ENCODE measurements around the gene KRT74.
A peak's percentile ranks its signal among the peaks of the same experiment; 100 is the strongest.

The KRT74 gene

DNA sequence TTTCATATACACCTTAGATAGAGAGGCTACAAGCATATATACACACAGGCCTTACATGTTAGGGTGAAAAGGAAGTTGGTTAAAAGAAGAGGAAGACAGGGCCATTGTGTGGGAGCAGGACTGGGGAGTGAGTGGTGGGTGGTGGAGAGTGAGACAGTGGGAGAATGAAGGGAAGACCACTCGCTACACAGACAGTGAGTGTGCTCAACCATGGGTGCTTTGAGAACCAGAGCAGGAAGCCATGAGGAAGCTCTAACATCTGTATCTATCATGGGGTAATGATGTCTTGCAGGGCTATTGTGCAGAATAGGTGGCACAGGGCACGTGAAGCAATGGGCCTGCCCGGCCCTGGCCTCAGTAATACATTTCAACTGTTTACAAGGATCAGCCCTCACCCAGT, 11.4 kb upstream of the KRT74 start:
- Mint-ChIP-seq H3K4me3 (no peak overlapping the region), H3K27ac (no peak overlapping the region), H3K9me3 (no peaks in the 10 kb centered on the region), H3K4me1 (peaks cover 30% of the 10 kb centered on the region), H3K27me3 (no peaks in the 10 kb centered on the region)
- no peak for DNase-seq
- no peak for ATAC-seq

DNA sequence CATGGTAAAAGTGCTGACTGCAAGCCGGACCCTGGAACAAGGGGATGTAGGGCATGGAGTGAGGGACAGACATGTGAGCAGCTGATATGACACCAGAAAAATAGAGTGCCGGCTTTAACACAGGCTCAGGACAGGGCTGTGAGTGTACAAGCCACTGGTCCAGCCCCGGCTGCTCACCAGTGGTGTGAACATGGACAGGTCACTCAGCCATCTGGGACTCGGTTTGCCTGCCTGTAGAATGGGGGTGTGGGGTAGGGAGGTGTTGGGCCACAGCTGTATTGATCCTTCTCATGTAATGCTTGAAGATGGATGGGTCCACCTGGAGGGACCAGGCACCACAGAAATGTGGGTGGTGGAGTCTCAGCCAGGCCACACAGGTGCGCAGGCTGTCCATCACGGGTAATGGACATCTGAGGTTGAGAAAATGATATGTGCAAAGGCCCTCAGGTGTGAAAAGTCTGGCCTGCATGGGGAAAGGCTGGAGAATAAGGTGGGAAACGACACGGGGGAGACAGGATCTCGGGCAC, 10.6 kb upstream of the KRT74 start:
- H3K4me3 Mint-ChIP-seq, result no peak overlapping the region
- H3K27me3 Mint-ChIP-seq, result no peaks in the 10 kb centered on the region
- DNase-seq, result no peak
- H3K4me1 Mint-ChIP-seq, result peaks cover 30% of the 10 kb centered on the region
- H3K9me3 Mint-ChIP-seq, result no peaks in the 10 kb centered on the region
- ATAC-seq, result no peak
- no peak overlapping the region for H3K27ac Mint-ChIP-seq

DNA sequence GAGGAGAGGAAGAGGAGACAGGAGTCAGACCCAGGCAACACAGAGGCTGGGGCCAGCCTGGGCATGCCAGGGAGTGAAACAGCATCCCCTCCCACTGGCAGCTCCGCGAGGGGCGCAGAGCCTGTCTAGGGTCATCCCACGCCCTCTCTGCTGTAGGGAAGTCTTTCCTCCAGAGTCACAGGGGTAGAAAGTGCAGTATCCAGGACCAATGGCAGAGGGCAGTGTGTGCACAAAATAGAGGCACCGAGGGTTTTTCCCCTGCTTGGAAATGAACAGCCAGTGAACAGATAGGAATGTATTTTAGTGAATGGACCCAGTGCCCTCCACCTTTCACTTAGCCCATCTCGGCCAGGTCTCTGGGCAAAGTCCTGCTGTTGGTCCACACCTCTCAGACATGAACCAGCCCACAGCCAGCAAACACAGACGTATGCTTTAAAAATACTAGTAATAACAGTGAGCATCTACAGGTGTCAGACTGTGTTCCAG, 9.4 kb upstream of the KRT74 start:
- peak; percentile 58 to 65 for DNase-seq
- Mint-ChIP-seq H3K27ac (no peak overlapping the region), H3K4me3 (no peak overlapping the region), H3K27me3 (no peaks in the 10 kb centered on the region), H3K4me1 (peaks cover 30% of the 10 kb centered on the region), H3K9me3 (no peaks in the 10 kb centered on the region)
- peak; percentile 74 for ATAC-seq

DNA sequence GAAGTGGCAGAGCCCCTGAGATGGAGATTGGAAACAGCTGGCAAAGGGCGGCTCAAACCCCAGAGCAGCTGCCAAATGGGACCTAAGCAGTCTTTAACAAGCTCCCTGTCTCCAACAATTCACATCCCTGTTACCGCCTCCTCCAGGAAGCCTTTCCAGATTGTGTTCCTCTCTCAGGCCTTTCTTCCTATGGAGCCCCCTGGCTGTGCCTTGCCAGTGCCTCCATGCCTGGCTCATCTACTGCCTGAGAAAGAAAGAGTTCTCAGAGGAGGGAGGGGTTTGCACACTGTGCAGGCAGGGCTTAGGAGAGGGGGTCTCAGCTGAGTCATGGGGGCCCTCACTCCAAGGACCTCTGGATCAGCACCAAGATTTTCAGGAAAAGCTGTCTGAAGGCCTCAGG, 8.8 kb upstream of the KRT74 start:
- peak overlapping the region in 1 of 2 donors; percentile 21 for H3K27ac Mint-ChIP-seq

DNA sequence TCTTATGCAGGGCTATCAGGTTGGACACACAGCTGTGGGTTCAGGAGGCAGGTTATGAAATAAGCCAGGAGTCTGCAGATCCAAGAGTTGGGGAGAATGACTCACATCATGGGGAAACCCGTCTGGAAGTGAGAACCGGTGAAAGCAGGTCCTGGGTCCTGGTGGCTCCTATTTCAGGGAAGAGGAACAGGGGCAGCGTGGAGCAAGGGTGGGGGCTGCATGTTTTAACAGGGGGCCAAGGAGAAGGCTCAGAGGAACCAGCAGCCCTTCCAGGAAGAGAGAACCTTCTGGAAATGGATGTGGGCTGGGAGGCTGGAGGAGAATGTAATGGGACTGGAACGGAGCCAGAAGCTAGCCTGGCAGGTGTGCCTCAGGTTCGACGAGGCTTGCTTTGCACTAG, 7.8 kb upstream of the KRT74 start:
- no peak overlapping the region for H3K4me3 Mint-ChIP-seq
- H3K27ac Mint-ChIP-seq, result no peak overlapping the region
- H3K4me1 Mint-ChIP-seq, result peaks cover 27% of the 10 kb centered on the region
- no peaks in the 10 kb centered on the region for H3K9me3 Mint-ChIP-seq
- ATAC-seq, result no peak
- no peaks in the 10 kb centered on the region for H3K27me3 Mint-ChIP-seq
- no peak for DNase-seq

More for the DNA sequence above, 8.8 kb upstream of the KRT74 start:
- DNase-seq (no peak), ATAC-seq (no peak)
- Mint-ChIP-seq H3K4me1 (peaks cover 30% of the 10 kb centered on the region), H3K27me3 (no peaks in the 10 kb centered on the region), H3K4me3 (no peak overlapping the region), H3K9me3 (no peaks in the 10 kb centered on the region)

DNA sequence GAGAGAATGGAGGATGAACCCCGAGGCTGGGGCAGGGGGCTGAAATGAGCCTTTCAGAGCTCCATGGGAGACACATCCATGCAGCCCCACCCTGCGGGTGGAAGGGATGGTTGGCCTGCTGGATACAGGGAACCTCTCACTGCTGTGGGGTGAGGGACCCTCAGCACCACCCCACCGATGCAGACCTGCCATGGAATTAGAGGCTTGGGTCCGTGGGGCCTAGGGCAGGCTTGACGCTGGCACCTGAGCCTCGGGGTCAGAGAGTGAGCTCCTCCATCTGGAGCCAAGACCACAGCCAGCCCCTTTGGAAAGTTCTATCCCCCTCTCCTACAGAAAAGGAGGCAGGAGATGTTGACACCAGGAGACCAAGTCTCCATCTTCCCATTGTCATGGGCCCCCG, 7.4 kb upstream of the KRT74 start:
- Mint-ChIP-seq H3K27ac (no peak overlapping the region), H3K27me3 (no peaks in the 10 kb centered on the region), H3K4me3 (no peak overlapping the region), H3K4me1 (peaks cover 23% of the 10 kb centered on the region), H3K9me3 (no peaks in the 10 kb centered on the region)
- DNase-seq (no peak), ATAC-seq (no peak)

DNA sequence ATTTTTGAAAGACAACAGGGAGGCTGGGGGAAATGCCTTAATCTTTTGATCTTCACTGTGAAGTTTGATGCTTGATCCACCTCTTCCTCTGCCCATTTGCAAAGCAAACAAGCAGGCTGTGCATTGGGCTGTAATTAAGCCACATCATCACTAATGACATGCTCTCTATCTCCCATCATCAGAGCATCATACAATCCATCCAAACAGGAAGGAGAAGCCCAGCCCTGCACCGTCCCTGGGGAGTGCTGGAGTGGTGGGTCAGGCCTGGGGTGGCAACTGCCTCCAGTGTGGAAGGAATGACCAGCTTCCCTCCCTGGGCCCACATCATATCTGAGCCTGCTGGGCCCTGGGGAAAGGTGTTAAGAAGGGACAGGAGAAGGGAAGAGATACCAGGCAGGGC, 6.9 kb upstream of the KRT74 start:
- ATAC-seq, result no peak
- H3K27ac Mint-ChIP-seq, result peak overlapping the region in 1 of 2 donors; percentile 49
- no peak overlapping the region for H3K4me3 Mint-ChIP-seq
- H3K27me3 Mint-ChIP-seq, result no peaks in the 10 kb centered on the region
- peaks cover 19% of the 10 kb centered on the region for H3K4me1 Mint-ChIP-seq
- no peak for DNase-seq
- H3K9me3 Mint-ChIP-seq, result no peaks in the 10 kb centered on the region

DNA sequence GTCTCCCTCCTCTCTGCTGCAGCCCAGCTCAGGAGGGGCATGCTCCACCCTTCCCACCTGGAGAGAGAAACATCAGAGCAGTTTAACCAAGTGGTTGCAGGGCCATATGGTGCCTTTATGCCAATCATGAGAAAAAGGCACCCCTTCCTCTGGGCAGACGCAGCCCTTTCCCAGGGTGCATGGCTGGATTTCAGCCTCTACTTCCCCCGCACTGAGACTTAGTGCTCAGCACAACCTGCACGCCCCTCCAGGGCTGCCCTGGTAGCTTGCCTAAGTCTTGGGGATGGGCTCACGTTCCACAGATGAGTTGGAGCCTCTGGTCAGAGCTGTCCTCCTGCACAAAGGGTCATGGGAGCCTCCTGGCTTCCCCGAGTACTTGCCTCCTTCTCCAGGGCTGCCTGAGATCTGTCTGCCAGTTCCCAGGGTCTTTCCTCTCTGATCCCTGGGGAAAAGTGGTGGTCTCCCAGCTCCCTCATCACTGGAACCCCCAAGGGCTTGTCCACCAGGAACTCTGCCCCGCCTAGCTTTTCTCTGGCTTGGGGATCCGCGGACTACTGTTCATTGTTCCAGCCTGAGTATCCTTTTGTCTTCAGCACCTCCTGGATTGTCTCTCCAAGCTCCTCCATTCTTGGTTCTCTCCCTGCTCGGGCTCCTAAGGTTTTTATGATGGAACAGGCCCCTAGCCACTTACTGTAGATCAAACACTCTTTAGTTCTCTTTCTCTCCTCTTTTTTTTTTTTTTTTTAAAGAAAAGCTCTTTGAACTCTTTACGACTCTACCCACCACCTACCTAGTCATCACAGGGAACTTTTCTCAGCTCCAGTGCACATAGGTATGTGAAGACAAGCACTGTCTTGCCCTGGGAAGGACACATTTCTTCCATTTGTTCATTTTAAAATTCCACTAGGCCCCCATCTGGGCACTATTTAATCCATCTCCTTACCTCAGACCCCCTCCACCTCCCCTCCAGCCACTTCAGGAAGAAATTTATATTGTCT, 6.1 kb upstream of the KRT74 start:
- Mint-ChIP-seq H3K4me1 (peaks cover 14% of the 10 kb centered on the region), H3K4me3 (no peak overlapping the region), H3K27me3 (no peaks in the 10 kb centered on the region), H3K9me3 (no peaks in the 10 kb centered on the region), H3K27ac (peak overlapping the region in 1 of 2 donors; percentile 87)
- DNase-seq (no peak), ATAC-seq (no peak)

DNA sequence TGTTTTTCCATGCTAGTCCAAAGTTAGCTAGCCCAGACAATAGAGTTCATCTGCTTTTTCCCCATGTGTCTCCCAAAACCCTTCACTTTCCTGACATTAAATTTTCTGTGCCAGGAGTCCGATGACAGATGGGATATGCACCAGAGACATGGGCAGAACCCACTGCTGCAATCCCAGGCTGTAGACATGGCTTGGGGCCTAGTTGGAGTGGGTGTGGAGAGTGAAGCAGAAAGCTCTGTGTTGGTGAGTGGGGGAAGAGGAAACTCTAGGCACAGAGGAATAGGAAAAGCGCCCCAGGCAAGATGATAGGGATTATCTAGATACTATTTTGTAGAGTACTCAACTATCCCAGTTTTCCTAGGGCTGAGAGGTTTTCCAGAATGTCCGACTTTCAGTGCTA, 4.8 kb upstream of the KRT74 start:
- Mint-ChIP-seq H3K9me3 (no peaks in the 10 kb centered on the region), H3K27me3 (no peaks in the 10 kb centered on the region), H3K4me1 (peaks cover 14% of the 10 kb centered on the region), H3K4me3 (no peak overlapping the region), H3K27ac (no peak overlapping the region)
- DNase-seq (no peak), ATAC-seq (no peak)

DNA sequence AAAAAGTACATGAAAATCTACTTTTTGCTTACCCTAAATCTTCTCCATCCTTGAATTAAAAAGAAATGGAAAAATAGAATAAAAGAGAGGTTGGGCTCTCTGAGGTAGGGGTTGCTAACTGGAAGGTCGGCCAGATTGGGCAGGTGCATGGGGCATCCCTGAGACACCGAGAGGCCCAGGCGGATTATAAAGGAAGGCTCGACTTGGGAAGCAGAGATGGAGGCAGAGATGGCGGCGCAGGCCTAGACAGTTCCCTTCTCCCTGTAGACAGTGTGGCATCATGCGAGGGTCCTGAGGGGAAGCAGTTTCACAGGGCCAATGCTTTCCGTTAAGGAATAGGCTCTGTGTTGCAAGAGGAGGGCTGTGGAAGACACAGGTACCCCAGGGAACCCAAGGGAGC, 3.7 kb upstream of the KRT74 start:
- ATAC-seq (no peak), DNase-seq (no peak)
- Mint-ChIP-seq H3K9me3 (no peaks in the 10 kb centered on the region), H3K4me3 (no peak overlapping the region), H3K4me1 (peaks cover 6% of the 10 kb centered on the region), H3K27ac (no peak overlapping the region), H3K27me3 (no peaks in the 10 kb centered on the region)

DNA sequence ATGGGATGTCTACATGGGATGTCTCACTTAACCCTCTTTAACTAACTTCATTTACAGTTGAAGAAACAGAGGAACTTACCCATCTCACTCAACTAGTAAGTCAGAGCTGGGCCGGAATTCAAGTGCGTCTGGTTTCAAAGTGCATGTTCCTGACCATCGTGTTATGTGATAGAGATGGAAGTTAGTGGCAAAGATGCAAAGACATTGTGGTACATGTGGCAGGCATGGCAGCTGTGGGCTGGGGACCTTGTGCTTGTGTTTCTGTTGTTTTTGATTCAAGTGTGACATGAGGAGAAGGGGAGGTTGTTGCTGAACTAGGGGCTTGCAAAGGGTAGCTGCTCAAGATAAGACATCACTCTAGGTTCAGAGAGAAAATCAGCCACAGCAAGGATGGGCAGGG, 2.3 kb upstream of the KRT74 start:
- Mint-ChIP-seq H3K27ac (no peak overlapping the region), H3K4me1 (peaks cover 6% of the 10 kb centered on the region), H3K4me3 (no peak overlapping the region), H3K9me3 (no peaks in the 10 kb centered on the region), H3K27me3 (no peaks in the 10 kb centered on the region)
- ATAC-seq (no peak), DNase-seq (no peak)

DNA sequence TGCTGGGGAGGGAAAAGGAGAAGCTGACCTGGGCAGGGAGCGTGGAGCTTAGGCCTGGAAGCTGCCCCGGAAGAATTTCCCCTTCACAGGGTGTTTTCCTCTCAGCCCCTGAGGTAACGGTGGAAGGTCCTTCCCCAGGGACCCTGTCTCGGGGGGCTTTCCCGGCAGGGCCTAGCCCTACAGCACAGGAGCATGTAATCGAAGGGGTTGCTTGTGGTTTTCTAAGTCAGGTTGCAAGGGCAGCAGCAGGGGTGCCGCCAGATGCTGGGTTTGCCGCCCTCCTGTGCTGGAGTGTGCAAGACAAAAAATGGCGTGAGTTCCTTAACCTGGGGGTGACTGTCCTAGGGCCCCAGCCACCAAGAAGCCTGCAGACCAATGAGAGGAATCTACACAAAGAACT, 1.6 kb upstream of the KRT74 start:
- no peak overlapping the region for H3K27ac Mint-ChIP-seq
- H3K27me3 Mint-ChIP-seq, result no peaks in the 10 kb centered on the region
- H3K4me1 Mint-ChIP-seq, result peaks cover 1% of the 10 kb centered on the region
- DNase-seq (no peak), ATAC-seq (no peak)
- H3K4me3 Mint-ChIP-seq, result no peak overlapping the region
- no peaks in the 10 kb centered on the region for H3K9me3 Mint-ChIP-seq

DNA sequence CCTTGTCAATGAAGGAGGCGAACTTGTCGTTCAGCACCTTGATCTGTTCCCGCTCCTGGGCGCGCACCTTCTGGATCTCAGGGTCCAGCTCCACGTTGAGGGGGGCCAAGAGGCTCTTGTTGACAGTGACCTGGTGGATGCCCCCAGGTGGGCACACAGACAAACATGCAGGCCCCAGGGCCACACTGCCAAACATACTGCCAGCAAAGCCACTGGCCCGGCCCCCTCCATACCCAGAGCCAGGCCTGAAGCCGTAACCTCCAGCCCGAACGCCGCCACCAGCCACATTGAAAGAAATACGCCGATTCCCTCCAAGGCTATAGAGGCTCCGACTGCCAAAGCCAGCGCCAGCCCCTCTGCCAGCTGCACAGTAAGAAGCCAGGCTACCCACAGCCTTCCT, 337 bp downstream of the KRT74 start:
- ATAC-seq (no peak), DNase-seq (no peak)
- Mint-ChIP-seq H3K4me1 (no peaks in the 10 kb centered on the region), H3K4me3 (no peak overlapping the region), H3K9me3 (no peaks in the 10 kb centered on the region), H3K27me3 (no peaks in the 10 kb centered on the region), H3K27ac (no peak overlapping the region)

DNA sequence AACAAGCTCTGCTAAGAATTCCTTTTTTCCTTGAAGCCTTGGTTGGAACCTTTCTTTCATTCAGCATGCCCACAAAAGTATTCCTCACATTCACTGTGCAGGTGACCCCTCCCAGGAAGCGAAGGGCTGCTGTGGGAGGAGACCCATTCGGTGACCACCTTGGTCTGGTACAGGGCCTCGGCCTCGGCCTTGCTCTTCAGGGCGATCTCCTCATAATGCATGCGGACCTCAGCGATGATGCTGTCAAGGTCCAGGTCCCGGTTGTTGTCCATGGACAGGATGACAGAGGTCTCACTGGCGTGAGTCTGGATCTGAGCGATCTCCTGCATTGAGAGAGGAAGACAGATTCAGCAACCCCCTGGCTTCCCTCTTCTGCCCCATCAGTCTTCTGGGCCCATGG, 3.1 kb downstream of the KRT74 start:
- Mint-ChIP-seq H3K4me3 (no peak overlapping the region), H3K4me1 (no peaks in the 10 kb centered on the region)

DNA sequence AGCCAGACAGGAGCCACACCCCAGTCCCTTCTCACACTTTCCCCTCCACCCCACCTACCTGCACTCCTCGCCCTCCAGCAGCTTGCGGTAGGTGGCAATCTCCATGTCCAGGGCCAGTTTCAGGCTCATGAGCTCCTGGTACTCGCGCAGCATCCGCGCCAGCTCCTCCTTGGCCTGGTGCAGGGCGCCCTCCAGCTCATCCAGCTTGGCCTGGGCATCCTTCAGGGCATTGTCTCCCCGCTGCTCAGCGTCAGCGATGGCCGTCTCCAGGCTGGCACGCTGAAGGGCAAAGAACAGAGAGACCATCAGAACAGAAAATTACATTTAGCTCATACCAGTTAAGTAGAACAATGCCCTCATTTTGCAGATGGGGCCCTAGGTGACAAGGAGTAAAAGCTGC, 5.5 kb downstream of the KRT74 start:
- H3K27ac Mint-ChIP-seq, result no peak overlapping the region
- no peak overlapping the region for H3K4me3 Mint-ChIP-seq
- ATAC-seq (no peak), DNase-seq (no peak)
- H3K27me3 Mint-ChIP-seq, result peaks cover 21% of the 10 kb centered on the region
- H3K4me1 Mint-ChIP-seq, result no peaks in the 10 kb centered on the region
- no peaks in the 10 kb centered on the region for H3K9me3 Mint-ChIP-seq

More for the DNA sequence above, 3.1 kb downstream of the KRT74 start:
- ATAC-seq, result no peak
- no peak for DNase-seq
- Mint-ChIP-seq H3K27ac (no peak overlapping the region), H3K27me3 (peaks cover 7% of the 10 kb centered on the region), H3K9me3 (no peaks in the 10 kb centered on the region)

DNA sequence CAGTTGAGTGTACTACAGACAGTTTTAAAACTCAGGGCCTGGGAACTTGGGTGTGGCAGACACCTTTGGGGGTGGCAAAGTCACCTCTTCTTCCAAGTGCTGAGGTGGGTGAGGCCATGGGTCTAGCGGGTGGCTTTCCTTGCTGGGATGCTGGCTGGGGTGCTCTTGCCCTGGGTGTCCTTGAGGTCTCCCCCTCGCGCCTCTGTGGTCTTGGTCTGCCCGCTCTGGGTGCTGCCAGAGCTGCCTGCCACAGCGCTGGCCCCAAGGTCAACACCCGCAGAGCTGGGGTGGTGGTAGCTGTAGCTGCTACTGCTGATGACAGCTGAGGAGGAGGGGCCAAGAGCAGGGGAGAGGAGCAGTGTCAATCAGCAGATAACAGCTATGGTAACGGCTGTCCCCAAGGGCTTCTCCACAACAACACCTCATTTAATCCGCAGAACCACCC, 6.8 kb downstream of the KRT74 start:
- ATAC-seq (no peak), DNase-seq (no peak)
- Mint-ChIP-seq H3K9me3 (no peaks in the 10 kb centered on the region), H3K27me3 (peaks cover 21% of the 10 kb centered on the region), H3K27ac (no peak overlapping the region), H3K4me1 (no peaks in the 10 kb centered on the region), H3K4me3 (no peak overlapping the region)
